GM19397 (cell line): Measurements from ENCODE around the gene CCT5.
"Not testable (repeated sequence)": the region's sequence is repeated elsewhere in the genome, so short reads cannot be mapped to it uniquely, and the experiment has no call there.

Source experiments
- ATAC-seq: cut with Tn5 transposase; IDR thresholded peaks from one replicate; pipeline ENCODE4 v1.9.1; 2021; ENCODE audit warnings: mild to moderate bottlenecking, moderate library complexity; ENCODE audit not compliant: unreplicated experiment

CCT5 gene

DNA sequence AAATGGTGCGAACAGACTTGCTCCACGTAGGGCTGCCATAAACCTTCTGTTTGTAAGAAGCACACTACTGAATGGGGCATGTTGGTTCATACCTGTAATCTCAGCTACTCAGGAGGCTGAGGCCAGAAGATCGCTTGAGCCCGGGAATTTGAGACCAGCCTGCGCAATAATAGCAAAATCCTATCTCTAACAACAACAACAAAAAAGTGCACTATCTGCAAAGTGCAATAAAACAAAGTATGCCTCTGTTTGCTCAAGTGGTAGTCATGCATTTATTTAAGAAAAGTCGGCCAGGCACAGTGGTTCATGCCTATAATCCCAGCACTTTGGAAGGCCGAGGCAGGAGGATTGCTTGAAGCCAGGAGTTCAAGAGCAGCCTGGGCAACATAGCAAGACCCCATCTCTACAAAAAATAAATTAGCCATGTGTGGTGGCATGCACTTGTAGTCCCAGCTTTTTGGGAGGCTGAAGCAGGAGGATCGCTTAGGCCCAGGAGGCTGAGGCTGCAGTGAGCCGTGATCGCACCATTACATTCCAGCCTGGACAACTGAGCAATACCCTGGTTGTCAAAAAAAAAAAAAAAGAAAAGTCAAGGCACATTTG is 5.6 kb upstream of the CCT5 start:
- no peak for ATAC-seq

DNA sequence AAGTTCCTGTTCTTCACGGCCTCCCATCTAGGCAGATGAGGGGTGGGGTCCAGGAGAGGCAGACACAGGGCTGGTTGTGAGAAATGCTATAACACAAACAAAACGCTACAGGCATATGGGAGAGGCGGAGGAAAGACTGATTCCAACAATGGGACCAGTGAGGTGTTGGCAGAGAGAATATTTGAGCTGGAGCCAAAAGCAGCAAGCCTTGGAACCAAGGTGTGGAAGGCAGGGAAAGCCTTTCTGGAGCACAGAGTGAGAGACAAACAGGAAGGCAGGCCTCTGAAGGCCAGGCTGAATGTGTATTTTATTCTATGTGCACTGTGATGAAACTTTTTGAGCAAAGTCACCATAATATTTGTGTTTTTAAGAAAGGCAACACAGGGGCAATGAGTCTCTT is 3.3 kb upstream of the CCT5 start:
- no peak for ATAC-seq

DNA sequence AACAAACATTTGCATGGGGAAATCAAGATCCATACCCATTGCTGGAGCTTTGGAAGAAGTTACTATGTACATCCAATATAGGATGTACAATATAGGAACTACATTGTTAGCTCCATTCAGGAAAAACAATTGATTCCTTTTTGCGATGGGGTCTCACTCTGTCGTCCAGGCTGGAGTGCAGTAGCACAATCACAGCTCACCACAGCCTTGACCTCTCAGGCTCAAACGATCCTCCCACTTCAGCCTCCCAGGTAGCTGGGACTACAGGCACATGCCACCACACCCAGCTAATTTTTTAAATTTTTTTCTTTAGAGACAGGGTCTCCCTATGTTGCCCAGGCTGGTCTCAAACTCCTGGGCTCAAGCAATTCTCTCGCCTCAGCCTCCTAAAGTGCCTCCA is 2.9 kb upstream of the CCT5 start:
- not testable (repeated sequence) for ATAC-seq

GRCh38 chr5:10248378-10249260 is 1.5 kb upstream of the CCT5 start:
- ATAC-seq: no peak

GRCh38 chr5:10250806-10251276 is 761 bp downstream of the CCT5 start:
- ATAC-seq: no peak

DNA sequence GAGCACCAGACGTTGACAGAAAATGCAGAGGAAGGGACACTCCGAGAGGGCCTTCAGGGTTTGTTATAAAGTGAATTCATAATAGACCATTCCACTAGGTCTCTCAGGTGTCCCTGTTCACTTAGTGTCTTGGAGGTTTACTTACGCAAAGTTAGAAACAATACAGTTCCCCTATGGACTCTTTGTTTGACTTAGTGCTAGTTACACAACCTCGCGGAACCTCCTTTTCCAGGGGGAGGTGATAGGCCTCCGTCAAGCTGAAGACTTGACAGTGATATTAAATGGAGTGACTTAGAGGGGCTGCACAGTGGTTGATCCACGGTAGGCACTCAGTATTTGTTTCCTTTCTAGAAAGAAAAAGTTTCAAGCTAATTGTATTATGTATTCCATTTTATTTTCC is 1.3 kb downstream of the CCT5 start:
- no peak for ATAC-seq

DNA sequence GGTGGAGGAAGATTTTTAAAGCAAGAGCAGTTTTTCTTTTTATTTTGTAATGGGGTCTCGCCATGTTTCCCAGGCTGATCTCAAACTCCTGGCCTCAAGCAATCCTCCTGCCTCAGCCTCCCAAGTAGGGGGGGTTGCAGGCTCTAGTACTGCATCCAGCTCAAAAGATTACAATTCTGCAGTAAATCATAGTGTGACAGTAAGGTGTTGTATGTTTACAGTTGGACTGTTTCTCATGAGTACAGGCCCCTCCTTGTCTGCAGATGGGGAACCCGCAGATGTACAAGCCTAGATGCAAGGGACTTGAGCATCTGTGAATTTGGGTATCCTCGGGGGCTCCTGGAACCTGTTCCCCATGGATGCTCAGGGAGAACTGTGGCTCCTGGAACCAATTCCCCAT is 3.3 kb downstream of the CCT5 start:
- no peak for ATAC-seq

GRCh38 chr5:10254686-10255085 is 4.6 kb downstream of the CCT5 start:
- ATAC-seq: no peak

GRCh38 chr5:10257870-10258269 is 7.8 kb downstream of the CCT5 start:
- no peak for ATAC-seq

DNA sequence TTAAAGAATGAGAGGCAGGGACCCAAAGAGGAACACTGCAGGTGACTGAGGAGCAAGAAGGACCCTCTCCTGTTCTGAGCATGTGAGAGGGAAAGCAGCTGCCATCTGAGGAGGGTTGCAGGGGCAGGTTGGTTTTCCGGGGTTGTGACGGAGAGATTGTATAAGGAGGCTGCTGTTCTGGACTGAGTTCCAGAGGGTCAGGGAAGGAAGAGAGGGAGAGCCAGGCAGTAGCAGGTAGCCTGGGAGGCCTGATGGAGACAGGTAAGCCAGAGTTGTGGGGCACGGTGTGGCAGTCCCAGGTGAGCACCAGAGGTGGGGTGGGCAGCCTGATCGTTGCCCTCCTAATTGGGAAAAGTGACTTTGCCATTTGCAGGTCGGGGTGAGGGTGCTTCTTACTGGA is 9.8 kb downstream of the CCT5 start:
- ATAC-seq: no peak

- ATAC-seq: no peak
Measured at GRCh38 chr5:10261065-10261464, 11.0 kb downstream of the CCT5 start.

DNA sequence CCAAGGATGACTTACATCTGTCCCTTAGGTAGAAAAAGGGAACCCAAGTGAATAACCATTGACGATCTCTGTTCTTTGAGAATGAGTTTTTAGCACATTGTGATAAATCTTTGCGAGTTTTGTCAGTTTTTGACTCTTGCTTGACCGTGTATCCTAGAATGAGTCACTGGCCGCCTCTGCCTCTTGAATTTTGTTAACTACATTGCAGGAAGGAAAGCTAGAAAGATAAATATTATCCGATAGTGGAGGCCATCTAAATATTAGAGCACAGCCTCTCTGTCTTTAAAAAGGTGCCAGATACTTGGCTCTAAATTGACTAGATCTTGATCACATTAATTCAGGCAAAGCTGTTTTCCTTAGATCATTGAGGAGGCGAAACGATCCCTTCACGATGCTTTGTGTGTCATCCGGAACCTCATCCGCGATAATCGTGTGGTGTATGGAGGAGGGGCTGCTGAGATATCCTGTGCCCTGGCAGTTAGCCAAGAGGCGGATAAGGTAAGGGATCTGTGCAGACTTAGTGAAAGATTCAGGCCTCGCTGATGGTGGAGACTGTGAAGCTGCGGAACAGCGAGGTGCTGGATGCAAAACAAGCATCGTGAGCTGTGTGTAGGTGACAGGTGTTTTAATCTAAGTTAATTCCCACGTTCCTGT is 12.2 kb downstream of the CCT5 start:
- no peak for ATAC-seq

- ATAC-seq: no peak
Measured at GRCh38 chr5:10262995-10263394, 12.9 kb downstream of the CCT5 start.

GRCh38 chr5:10264604-10265003 is 14.5 kb downstream of the CCT5 start:
- no peak for ATAC-seq

- no peak for ATAC-seq
Measured at GRCh38 chr5:10265245-10266109, 15.4 kb downstream of the CCT5 start.

DNA sequence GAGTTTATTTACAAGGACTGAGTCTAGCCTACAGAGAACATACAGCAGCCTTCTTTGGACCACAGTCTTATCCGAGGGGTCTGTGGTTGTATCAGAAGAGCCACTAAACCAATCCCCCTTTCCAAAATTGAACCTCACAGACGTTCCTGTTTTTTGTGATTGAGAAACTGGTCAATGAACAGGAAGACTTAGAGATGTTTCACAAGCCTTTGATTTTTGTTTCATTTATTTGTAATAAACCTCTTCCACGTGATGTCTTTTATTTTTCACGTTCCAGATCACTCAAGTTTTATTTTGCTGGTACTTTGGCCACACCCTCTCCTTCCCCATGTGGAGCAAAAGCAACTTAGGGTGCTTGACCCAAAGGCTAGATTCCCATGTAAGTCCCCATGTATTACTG is 16.1 kb downstream of the CCT5 start:
- no peak for ATAC-seq

GRCh38 chr5:10266839-10267238 is 16.8 kb downstream of the CCT5 start:
- no peak for ATAC-seq

- no peak for ATAC-seq
Measured at GRCh38 chr5:10268100-10268499, 18.0 kb downstream of the CCT5 start.

- no peak for ATAC-seq
Measured at GRCh38 chr5:10272053-10272874, 22.2 kb downstream of the CCT5 start.

- not testable (repeated sequence) for ATAC-seq
Measured at GRCh38 chr5:10272875-10273209, 22.8 kb downstream of the CCT5 start.
